GM13976 (cell line): ENCODE measurements around the gene TMEM138.

Experiments used
- DNase-seq: peaks from one replicate; pipeline ENCODE4 v3.0.0; 2012; ENCODE audit warnings: low spot score
- CTCF ChIP-seq: IDR thresholded peaks from 2 replicates; pipeline ENCODE4 v1.5.1; 2012; ENCODE audit warnings: borderline replicate concordance, mild to moderate bottlenecking; ENCODE audit not compliant: insufficient read depth; ENCODE audit errors: extremely low read depth, missing control alignments, control extremely low read depth
- in situ Hi-C: fragments of 300-500 bp; cut with MboI; formaldehyde crosslinking; loops from one replicate; pipeline ENCODE4 v1.12.0; 2022; ENCODE audit warnings: low sequenced_read_pairs, mixed read lengths, inconsistent platforms; ENCODE audit not compliant: unreplicated experiment

TMEM138 gene

GRCh38 chr11:61356706-61357105, 5.5 kb upstream of the TMEM138 start:
- in situ Hi-C loops = no loop called here
- DNase-seq = no peak
- TF ChIP-seq CTCF = no peak

GRCh38 chr11:61357233-61357893, 4.8 kb upstream of the TMEM138 start:
- DNase-seq = peak; percentile 66
- no peak for TF ChIP-seq CTCF
- in situ Hi-C loops = no loop called here

- no peak for TF ChIP-seq CTCF
- DNase-seq = no peak
- in situ Hi-C loops = no loop called here
Measured at GRCh38 chr11:61357894-61358239, 4.3 kb upstream of the TMEM138 start.

GRCh38 chr11:61358566-61358965, 3.6 kb upstream of the TMEM138 start:
- no peak for TF ChIP-seq CTCF
- in situ Hi-C loops = no loop called here
- no peak for DNase-seq

GRCh38 chr11:61359516-61359915, 2.7 kb upstream of the TMEM138 start:
- in situ Hi-C loops = no loop called here
- DNase-seq = no peak
- TF ChIP-seq CTCF = no peak

- in situ Hi-C loops = no loop called here
- no peak for DNase-seq
- TF ChIP-seq CTCF = no peak
Measured at GRCh38 chr11:61361237-61361740, 885 bp upstream of the TMEM138 start.
